GM12878 (cell line): Measurements from ENCODE around the gene STXBP2.

Source experiments
- CEBPB ChIP-seq, 2 experiments: fragments of 150-350 bp in 1 of 2; IDR thresholded peaks; 2 replicates each; pipeline ENCODE4 v1.6.1; 2012 to 2014; ENCODE audit warnings: low read depth in 2 of 2, low read length in 2 of 2, borderline replicate concordance in 1 of 2, inconsistent platforms in 1 of 2
- NR2C2 ChIP-seq: IDR thresholded peaks from 2 replicates; pipeline ENCODE4 v1.6.1; 2011; ENCODE audit warnings: borderline replicate concordance, low read depth; ENCODE audit not compliant: control insufficient read depth, insufficient read length
- POLR2A ChIP-seq: IDR thresholded peaks from 2 replicates; pipeline ENCODE4 v1.6.1; 2011; ENCODE audit warnings: low read depth, mild to moderate bottlenecking, low read length
- TF ChIP-seq, protein P1 (sequence below), 3 experiments: IDR thresholded peaks in 2 of 3; conservative IDR thresholded peaks in 1 of 3; 2 replicates each; pipeline ENCODE4 v1.5.1; 2011; ENCODE audit warnings: low read depth in 3 of 3, low read length in 3 of 3, mild to moderate bottlenecking in 3 of 3, control low read depth in 2 of 3, moderate library complexity in 2 of 3, inconsistent platforms in 1 of 3, mixed read lengths in 1 of 3; ENCODE audit not compliant: control insufficient read depth in 2 of 3, insufficient read depth in 1 of 3; ENCODE audit errors: extremely low read depth in 1 of 3
- TF ChIP-seq, protein P2 (sequence below): fragments of 450-650 bp; IDR thresholded peaks from 2 replicates; pipeline ENCODE4 v1.6.1; 2016; ENCODE audit warnings: mild to moderate bottlenecking, moderate library complexity, borderline replicate concordance

DNA sequence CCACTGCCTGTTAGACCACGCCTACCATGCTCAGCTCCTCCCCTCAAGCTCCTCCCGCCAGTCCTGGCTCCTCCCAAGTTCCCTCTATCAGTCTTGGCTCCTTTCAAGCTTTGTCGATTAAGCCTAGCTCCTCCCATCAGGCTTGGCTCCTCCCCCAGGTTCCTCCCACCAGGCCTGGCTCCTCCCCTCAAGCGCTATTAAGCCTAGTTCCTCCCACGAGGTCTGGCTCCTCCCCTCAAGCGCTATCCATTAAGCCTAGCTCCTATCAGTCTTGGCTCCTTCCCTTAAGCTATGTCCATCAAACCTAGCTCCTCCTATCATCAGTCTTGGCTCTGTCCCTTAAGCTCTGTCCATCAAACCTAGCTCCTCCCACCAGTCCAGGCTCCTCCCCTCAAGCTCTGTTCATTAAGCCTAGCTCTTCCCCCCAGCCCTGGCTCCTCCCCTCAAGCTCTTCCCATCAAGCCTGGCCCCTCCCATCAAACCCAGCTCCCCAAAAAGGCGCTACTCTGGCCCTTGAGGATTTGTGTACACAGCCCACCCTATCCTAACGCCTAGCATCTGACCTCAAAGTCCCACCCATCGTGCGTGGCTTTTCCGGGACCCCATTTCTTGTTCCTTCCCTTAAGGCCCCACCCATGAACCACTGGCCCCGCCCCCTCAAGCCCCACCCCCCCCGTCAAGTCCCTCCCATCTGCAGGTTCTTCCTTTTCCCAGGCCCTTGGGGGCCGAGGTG is 31.3 kb upstream of the STXBP2 start:
- TF ChIP-seq NR2C2 (no peak), POLR2A (no peak), CEBPB (IDR thresholded peaks at IDR 0.05; ENCODE audit: borderline replicate concordance in 1 of 2, low read depth in 2 of 2, low read length in 2 of 2) (no peak)
- TF ChIP-seq, protein P1, sequence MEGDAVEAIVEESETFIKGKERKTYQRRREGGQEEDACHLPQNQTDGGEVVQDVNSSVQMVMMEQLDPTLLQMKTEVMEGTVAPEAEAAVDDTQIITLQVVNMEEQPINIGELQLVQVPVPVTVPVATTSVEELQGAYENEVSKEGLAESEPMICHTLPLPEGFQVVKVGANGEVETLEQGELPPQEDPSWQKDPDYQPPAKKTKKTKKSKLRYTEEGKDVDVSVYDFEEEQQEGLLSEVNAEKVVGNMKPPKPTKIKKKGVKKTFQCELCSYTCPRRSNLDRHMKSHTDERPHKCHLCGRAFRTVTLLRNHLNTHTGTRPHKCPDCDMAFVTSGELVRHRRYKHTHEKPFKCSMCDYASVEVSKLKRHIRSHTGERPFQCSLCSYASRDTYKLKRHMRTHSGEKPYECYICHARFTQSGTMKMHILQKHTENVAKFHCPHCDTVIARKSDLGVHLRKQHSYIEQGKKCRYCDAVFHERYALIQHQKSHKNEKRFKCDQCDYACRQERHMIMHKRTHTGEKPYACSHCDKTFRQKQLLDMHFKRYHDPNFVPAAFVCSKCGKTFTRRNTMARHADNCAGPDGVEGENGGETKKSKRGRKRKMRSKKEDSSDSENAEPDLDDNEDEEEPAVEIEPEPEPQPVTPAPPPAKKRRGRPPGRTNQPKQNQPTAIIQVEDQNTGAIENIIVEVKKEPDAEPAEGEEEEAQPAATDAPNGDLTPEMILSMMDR (IDR thresholded peaks at IDR 0.05 in 2 of 3, conservative IDR thresholded peaks at IDR 0.05 in 1 of 3; ENCODE audit: control insufficient read depth in 2 of 3, extremely low read depth in 1 of 3, insufficient read depth in 1 of 3, low read depth in 3 of 3, low read length in 3 of 3): no peak
- TF ChIP-seq, protein P2, sequence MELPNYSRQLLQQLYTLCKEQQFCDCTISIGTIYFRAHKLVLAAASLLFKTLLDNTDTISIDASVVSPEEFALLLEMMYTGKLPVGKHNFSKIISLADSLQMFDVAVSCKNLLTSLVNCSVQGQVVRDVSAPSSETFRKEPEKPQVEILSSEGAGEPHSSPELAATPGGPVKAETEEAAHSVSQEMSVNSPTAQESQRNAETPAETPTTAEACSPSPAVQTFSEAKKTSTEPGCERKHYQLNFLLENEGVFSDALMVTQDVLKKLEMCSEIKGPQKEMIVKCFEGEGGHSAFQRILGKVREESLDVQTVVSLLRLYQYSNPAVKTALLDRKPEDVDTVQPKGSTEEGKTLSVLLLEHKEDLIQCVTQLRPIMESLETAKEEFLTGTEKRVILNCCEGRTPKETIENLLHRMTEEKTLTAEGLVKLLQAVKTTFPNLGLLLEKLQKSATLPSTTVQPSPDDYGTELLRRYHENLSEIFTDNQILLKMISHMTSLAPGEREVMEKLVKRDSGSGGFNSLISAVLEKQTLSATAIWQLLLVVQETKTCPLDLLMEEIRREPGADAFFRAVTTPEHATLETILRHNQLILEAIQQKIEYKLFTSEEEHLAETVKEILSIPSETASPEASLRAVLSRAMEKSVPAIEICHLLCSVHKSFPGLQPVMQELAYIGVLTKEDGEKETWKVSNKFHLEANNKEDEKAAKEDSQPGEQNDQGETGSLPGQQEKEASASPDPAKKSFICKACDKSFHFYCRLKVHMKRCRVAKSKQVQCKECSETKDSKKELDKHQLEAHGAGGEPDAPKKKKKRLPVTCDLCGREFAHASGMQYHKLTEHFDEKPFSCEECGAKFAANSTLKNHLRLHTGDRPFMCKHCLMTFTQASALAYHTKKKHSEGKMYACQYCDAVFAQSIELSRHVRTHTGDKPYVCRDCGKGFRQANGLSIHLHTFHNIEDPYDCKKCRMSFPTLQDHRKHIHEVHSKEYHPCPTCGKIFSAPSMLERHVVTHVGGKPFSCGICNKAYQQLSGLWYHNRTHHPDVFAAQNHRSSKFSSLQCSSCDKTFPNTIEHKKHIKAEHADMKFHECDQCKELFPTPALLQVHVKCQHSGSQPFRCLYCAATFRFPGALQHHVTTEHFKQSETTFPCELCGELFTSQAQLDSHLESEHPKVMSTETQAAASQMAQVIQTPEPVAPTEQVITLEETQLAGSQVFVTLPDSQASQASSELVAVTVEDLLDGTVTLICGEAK: no peak
